GM12891 (cell line): ENCODE measurements around the gene KRT81.

Source experiments
- PAX5 ChIP-seq: IDR thresholded peaks from 2 replicates; pipeline ENCODE4 v1.6.1; 2011; ENCODE audit warnings: low read length, moderate library complexity, mild to moderate bottlenecking; ENCODE audit not compliant: insufficient read depth, severe bottlenecking
- POLR2A ChIP-seq: IDR thresholded peaks from 2 replicates; pipeline ENCODE4 v1.6.1; 2011; ENCODE audit warnings: low read depth, low read length, control low read depth
- POLR2AphosphoS5 ChIP-seq: IDR thresholded peaks from 2 replicates; pipeline ENCODE4 v1.6.1; 2011; ENCODE audit warnings: low read depth, low read length, control low read depth
- POU2F2 ChIP-seq: IDR thresholded peaks from 2 replicates; pipeline ENCODE4 v1.6.1; 2011; ENCODE audit warnings: low read depth, mild to moderate bottlenecking, control low read depth, low read length, moderate library complexity
- SPI1 ChIP-seq: IDR thresholded peaks from 2 replicates; pipeline ENCODE4 v1.6.1; 2011; ENCODE audit warnings: low read depth, low read length, control low read depth
- TAF1 ChIP-seq: IDR thresholded peaks from 2 replicates; pipeline ENCODE4 v1.6.1; 2011; ENCODE audit warnings: low read depth, low read length, control low read depth

DNA sequence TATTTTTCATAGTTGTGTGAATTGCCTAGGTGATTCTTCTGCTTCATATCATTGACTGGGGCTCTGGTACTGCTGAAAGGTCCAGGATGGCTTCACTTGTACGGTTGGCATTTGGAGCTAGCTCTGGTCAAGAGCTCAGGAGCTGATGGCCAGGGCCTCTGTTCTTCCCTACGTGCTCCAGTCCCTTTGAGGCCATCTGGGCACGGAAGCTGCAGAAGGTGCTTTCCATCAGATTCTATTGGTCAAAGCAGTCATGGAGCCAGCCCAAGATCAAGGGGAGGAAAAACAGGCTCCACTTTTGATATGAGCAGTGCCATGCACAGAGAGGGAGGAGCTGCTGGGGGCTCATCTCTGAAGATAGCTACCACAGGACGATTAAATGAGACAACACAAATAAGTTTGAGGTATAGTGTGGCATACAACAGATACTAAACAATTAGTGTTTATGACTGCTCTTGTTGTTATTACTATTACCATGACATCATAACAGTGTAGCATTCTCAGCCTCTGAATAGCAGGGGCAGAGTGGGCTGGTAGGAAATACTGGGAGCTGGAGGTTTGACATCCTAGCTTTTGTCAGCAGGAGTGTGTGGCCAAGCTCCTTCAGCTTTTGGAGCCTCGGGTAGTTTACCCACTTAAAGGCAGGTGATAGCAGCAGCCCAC, 19.4 kb upstream of the KRT81 start:
- no peak for TF ChIP-seq TAF1
- no peak for TF ChIP-seq POLR2A
- no peak for TF ChIP-seq POLR2AphosphoS5
- TF ChIP-seq SPI1, result no peak
- TF ChIP-seq POU2F2, result no peak
- TF ChIP-seq PAX5, result no peak
